SU-DHL-6 (cell line): Measurements from ENCODE around the gene ATCAY.

Experiments
- H2AFZ ChIP-seq: fragments of 200-600 bp; sonication (generic); 2 replicates; pipeline ENCODE4 v1.6.1; 2014; ENCODE audit warnings: low read depth, mild to moderate bottlenecking, moderate library complexity, mixed read lengths, antibody characterized with exemption, low read length; ENCODE audit not compliant: severe bottlenecking
- H3F3A ChIP-seq: fragments of 200-600 bp; shearing (Covaris generic); 2 replicates; pipeline ENCODE4 v1.6.0; 2016; ENCODE audit warnings: antibody characterized with exemption, mild to moderate bottlenecking; ENCODE audit not compliant: insufficient read depth
- H3K27ac ChIP-seq: fragments of 200-600 bp; sonication (generic); 2 replicates; pipeline ENCODE4 v1.5.1; 2016; ENCODE audit warnings: low read depth, mild to moderate bottlenecking, low read length, moderate library complexity, mixed read lengths
- H3K27me3 ChIP-seq: fragments of 200-600 bp; sonication (generic), shearing (Covaris generic); 2 replicates; pipeline ENCODE4 v1.6.0; 2014; ENCODE audit warnings: mild to moderate bottlenecking, low read length
- H3K36me3 ChIP-seq: fragments of 200-600 bp; sonication (generic); 2 replicates; pipeline ENCODE4 v1.6.1; 2014; ENCODE audit warnings: mild to moderate bottlenecking, low read length, mixed read lengths
- H3K4me2 ChIP-seq: fragments of 300-600, 200-600 bp; shearing (Covaris generic), sonication (generic); 2 replicates; pipeline ENCODE4 v1.6.0; 2014; ENCODE audit warnings: low read length, low read depth, mild to moderate bottlenecking; ENCODE audit not compliant: poor library complexity, severe bottlenecking
- H3K4me3 ChIP-seq: fragments of 200-600 bp; sonication (generic); 2 replicates; pipeline ENCODE4 v1.5.1; 2014; ENCODE audit warnings: antibody characterized with exemption, low read length, mild to moderate bottlenecking, mixed read lengths; ENCODE audit not compliant: insufficient read depth, poor library complexity, severe bottlenecking
- H3K79me2 ChIP-seq: fragments of 200-600 bp; sonication (generic); 2 replicates; pipeline ENCODE4 v1.6.1; 2014; ENCODE audit warnings: mild to moderate bottlenecking, low read length, moderate library complexity; ENCODE audit not compliant: insufficient read depth
- H3K9ac ChIP-seq: fragments of 200-600 bp; sonication (generic); 2 replicates; pipeline ENCODE4 v1.7.0; 2014; ENCODE audit warnings: mild to moderate bottlenecking, low read length
- H3K9me2 ChIP-seq: fragments of 200-600 bp; sonication (generic); replicated peaks from 2 replicates; pipeline ENCODE4 v1.6.1; 2014; ENCODE audit warnings: low read length; ENCODE audit not compliant: insufficient read depth
- H3K9me3 ChIP-seq: fragments of 200-600 bp; sonication (generic); 2 replicates; pipeline ENCODE4 v1.6.1; 2014; ENCODE audit warnings: low read length, mixed read lengths; ENCODE audit not compliant: insufficient read depth
- H4K20me1 ChIP-seq: fragments of 200-600 bp; sonication (generic); 2 replicates; pipeline ENCODE4 v1.6.1; 2014; ENCODE audit warnings: low read depth, mild to moderate bottlenecking, antibody characterized with exemption, low read length, moderate library complexity, mixed read lengths
- EZH2phosphoT487 ChIP-seq: fragments of 200-600 bp; sonication (generic), shearing (Covaris generic); conservative IDR thresholded peaks from 2 replicates; pipeline ENCODE4 v1.6.1; 2018; ENCODE audit warnings: mild to moderate bottlenecking, antibody characterized with exemption, low read length, moderate library complexity, mixed read lengths
- TF ChIP-seq, protein P1 (sequence below): fragments of 200-600 bp; sonication (generic); IDR thresholded peaks from one replicate; pipeline ENCODE4 v1.5.1; 2017; ENCODE audit warnings: antibody characterized with exemption, mild to moderate bottlenecking, low read length, moderate library complexity; ENCODE audit not compliant: insufficient read depth, poor library complexity, severe bottlenecking

Gene ATCAY

DNA sequence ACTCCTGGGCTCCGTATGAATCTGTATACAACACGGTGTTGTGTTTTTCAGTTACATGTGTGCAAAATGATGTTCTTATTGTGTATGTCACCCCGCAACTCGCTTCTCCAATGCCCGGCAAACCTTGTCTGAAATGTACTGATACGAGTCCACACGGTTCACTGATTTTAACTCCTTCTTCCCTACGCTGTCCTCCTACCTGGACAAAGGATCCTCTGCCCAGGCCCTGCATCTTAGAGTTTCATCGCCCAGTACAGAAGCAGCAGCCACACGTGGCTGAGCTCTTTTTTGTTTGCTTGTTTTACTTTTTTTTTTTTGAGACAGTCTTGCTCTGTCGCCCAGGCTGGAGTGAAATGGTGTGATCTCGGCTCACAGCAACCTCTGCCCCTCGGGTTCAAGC, 40.5 kb upstream of the ATCAY start:
- TF ChIP-seq, protein P1, sequence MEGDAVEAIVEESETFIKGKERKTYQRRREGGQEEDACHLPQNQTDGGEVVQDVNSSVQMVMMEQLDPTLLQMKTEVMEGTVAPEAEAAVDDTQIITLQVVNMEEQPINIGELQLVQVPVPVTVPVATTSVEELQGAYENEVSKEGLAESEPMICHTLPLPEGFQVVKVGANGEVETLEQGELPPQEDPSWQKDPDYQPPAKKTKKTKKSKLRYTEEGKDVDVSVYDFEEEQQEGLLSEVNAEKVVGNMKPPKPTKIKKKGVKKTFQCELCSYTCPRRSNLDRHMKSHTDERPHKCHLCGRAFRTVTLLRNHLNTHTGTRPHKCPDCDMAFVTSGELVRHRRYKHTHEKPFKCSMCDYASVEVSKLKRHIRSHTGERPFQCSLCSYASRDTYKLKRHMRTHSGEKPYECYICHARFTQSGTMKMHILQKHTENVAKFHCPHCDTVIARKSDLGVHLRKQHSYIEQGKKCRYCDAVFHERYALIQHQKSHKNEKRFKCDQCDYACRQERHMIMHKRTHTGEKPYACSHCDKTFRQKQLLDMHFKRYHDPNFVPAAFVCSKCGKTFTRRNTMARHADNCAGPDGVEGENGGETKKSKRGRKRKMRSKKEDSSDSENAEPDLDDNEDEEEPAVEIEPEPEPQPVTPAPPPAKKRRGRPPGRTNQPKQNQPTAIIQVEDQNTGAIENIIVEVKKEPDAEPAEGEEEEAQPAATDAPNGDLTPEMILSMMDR: no peak
- Histone ChIP-seq H3K4me2 (no peak overlapping the region), H3K4me3 (no peak overlapping the region), H3K79me2 (no peaks in the 10 kb centered on the region), H3F3A (no peaks in the 10 kb centered on the region), H3K36me3 (no peaks in the 10 kb centered on the region), H4K20me1 (no peaks in the 10 kb centered on the region), H3K27me3 (no peaks in the 10 kb centered on the region), H3K27ac (no peak overlapping the region), H3K9me3 (peaks cover 10% of the 10 kb centered on the region; the same call in 1 of the 2 replicates), H2AFZ (no peak overlapping the region), H3K9ac (no peak overlapping the region), H3K9me2 (no peaks in the 10 kb centered on the region)

DNA sequence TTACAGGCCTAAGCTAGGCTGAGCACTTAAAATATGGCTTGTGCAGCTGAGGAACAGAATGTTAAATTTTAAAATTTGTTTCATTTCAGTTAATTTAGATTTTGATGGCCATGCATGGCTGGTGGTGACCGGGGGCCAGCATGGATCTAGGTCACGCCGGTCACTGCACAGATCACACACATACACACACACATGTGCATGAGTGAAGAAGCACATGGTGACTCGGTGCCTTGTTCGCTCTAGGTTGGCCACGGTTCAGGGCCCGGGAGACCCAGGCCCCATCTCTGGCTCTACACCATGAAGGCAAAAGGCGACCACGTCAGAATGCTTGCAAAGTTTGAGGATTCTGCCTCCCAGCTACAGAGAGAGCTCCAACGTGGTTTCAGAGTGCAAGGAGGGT, 39.7 kb upstream of the ATCAY start:
- H3F3A ChIP-seq: no peaks in the 10 kb centered on the region
- no peak overlapping the region for H2AFZ ChIP-seq
- H3K27ac ChIP-seq: no peak overlapping the region
- no peak overlapping the region for H3K9ac ChIP-seq
- TF ChIP-seq EZH2phosphoT487: no peak
- TF ChIP-seq, protein P1: no peak
- peaks cover 10% of the 10 kb centered on the region; the same call in 1 of the 2 replicates for H3K9me3 ChIP-seq
- no peaks in the 10 kb centered on the region for H3K27me3 ChIP-seq
- no peaks in the 10 kb centered on the region for H4K20me1 ChIP-seq
- no peaks in the 10 kb centered on the region for H3K9me2 ChIP-seq
- H3K36me3 ChIP-seq: no peaks in the 10 kb centered on the region
- H3K79me2 ChIP-seq: no peaks in the 10 kb centered on the region
- no peak overlapping the region for H3K4me3 ChIP-seq
- H3K4me2 ChIP-seq: no peak overlapping the region

DNA sequence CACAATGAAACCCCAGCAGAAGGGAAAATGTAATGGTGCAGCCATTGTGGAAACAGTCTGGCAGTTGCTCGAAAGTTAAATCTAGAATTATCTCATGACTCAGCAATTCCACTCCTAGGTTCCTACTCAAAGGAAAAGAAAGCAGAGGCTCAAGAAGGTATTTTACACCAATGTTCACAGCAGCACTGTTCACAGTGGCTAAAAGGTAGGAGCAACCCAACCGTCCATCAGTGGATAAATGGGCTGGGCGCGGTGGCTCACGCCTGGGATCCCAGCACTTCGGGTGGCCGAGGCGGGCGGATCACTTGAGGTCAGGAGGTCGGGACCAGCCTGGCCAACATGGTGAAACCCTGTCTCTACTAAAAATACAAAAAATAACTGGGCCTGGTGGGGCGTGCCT, 37.5 kb upstream of the ATCAY start:
- H3K36me3 ChIP-seq: no peaks in the 10 kb centered on the region
- H3F3A ChIP-seq: no peaks in the 10 kb centered on the region
- no peak overlapping the region for H3K4me2 ChIP-seq
- peaks cover 1% of the 10 kb centered on the region; the same call in 1 of the 2 replicates for H3K9me3 ChIP-seq
- H4K20me1 ChIP-seq: no peaks in the 10 kb centered on the region
- no peak overlapping the region for H2AFZ ChIP-seq
- no peak overlapping the region for H3K27ac ChIP-seq
- no peak overlapping the region for H3K4me3 ChIP-seq
- H3K9ac ChIP-seq: no peak overlapping the region
- TF ChIP-seq EZH2phosphoT487: no peak
- no peaks in the 10 kb centered on the region for H3K79me2 ChIP-seq
- 0 out of 2 replicates have a peak, but pooled peaks cover 3% of the 10 kb centered on the region for H3K27me3 ChIP-seq
- H3K9me2 ChIP-seq: no peaks in the 10 kb centered on the region

DNA sequence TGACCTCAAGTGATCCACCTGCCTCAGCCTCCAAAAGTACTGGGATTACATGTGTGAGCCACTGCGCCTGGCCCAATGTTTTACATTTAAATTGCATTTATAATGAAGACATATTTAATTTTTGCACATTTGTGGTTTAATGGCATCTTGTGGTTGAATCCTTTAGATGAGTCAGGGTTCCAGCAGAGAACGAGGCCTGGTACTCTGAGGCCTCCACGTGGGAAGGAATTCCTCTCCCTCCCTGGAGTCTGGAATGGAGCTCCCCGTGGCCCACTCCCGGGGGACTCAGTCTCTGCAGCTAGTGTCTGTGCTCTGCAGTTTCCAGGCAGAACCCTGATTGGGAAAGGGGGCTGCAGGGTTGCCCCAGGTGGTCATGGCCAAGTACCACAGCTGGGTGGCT, 35.9 kb upstream of the ATCAY start:
- no peak overlapping the region for H3K4me3 ChIP-seq
- H2AFZ ChIP-seq: no peak overlapping the region
- H3K9ac ChIP-seq: no peak overlapping the region
- H3K9me3 ChIP-seq: no peaks in the 10 kb centered on the region
- no peaks in the 10 kb centered on the region for H3K79me2 ChIP-seq
- H3K27ac ChIP-seq: no peak overlapping the region
- no peaks in the 10 kb centered on the region for H3K36me3 ChIP-seq
- TF ChIP-seq, protein P1: no peak
- no peak for TF ChIP-seq EZH2phosphoT487
- no peaks in the 10 kb centered on the region for H3F3A ChIP-seq
- no peak overlapping the region for H3K4me2 ChIP-seq
- 0 out of 2 replicates have a peak, but pooled peaks cover 3% of the 10 kb centered on the region for H3K27me3 ChIP-seq
- H4K20me1 ChIP-seq: no peaks in the 10 kb centered on the region
- no peaks in the 10 kb centered on the region for H3K9me2 ChIP-seq
